ENCODE data around the gene RXRA. TPM values are rescaled to one million over a fixed set of nuclear protein-coding genes. Genes with fewer than 3 reads are reported as not detected.

Gene RXRA
- total RNA-seq, 1 experiment from 2014 or later = 31.6 TPM

DNA sequence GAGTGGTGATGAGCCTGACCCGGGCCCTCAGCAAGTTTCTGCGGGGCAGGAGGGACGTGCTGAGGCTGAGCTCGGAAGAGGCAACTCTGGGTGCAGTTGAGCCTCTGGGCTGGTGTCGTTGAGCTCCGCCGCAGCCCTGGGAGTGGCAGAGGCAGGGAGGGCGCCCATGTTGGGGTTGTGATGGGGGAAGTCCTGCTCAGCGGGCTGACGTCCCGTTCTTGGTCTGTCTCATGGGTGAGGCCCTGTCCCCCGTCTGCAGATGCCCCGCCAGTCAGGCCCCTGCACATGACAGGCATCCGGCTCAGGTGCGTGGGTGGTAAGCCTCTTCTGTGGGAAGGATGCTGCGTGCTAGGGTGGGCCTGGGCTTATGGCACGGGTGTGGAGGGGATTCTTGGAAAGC, 64.3 kb downstream of the RXRA start:
- H3K4me1 ChIP-seq (ENCODE audit: control insufficient read depth, insufficient read depth, low read length) = no peaks in the 10 kb centered on the region
- ATAC-seq (no peak), DNase-seq (ENCODE audit: low read depth, low spot score) (no peak)
- ChIA-PET CTCF (no interaction called here), POLR2A (no interaction called here)
- no peaks in the 10 kb centered on the region for H3K36me3 ChIP-seq (ENCODE audit: control insufficient read depth, insufficient read depth, low read length)
- BruUV-seq (replicated peaks) = no TSS peak
- no peak overlapping the region for H3K4me3 ChIP-seq (ENCODE audit: low read depth in 2 of 2, low read length in 2 of 2)
- H3K9me3 ChIP-seq (ENCODE audit: control insufficient read depth, insufficient read depth, low read depth, low read length) = no peaks in the 10 kb centered on the region
- in situ Hi-C loops (cut with HindIII; ENCODE audit: low pct_unique_long_range_greater_than_20kb, low sequenced_read_pairs) = no loop called here
- H3K27me3 ChIP-seq (ENCODE audit: control insufficient read depth, insufficient read depth, low read length) = no peaks in the 10 kb centered on the region
- no peak overlapping the region for H3K27ac ChIP-seq (ENCODE audit: low read length)
- TF ChIP-seq, protein P1, sequence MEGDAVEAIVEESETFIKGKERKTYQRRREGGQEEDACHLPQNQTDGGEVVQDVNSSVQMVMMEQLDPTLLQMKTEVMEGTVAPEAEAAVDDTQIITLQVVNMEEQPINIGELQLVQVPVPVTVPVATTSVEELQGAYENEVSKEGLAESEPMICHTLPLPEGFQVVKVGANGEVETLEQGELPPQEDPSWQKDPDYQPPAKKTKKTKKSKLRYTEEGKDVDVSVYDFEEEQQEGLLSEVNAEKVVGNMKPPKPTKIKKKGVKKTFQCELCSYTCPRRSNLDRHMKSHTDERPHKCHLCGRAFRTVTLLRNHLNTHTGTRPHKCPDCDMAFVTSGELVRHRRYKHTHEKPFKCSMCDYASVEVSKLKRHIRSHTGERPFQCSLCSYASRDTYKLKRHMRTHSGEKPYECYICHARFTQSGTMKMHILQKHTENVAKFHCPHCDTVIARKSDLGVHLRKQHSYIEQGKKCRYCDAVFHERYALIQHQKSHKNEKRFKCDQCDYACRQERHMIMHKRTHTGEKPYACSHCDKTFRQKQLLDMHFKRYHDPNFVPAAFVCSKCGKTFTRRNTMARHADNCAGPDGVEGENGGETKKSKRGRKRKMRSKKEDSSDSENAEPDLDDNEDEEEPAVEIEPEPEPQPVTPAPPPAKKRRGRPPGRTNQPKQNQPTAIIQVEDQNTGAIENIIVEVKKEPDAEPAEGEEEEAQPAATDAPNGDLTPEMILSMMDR (IDR thresholded peaks at IDR 0.05) = no peak
- no peak for TF ChIP-seq POLR2AphosphoS5 (IDR thresholded peaks at IDR 0.05; ENCODE audit: low read depth, low read length)
- intact Hi-C loops (cut with micrococcal nuclease; ENCODE audit: unreplicated experiment) = no loop called here

- H3K27ac ChIP-seq (ENCODE audit: low read length) = no peak overlapping the region
- ATAC-seq (no peak), DNase-seq (ENCODE audit: low read depth, low spot score) (no peak)
- CTCF ChIA-PET = no interaction called here
- H3K27me3 ChIP-seq (ENCODE audit: control insufficient read depth, insufficient read depth, low read length) = no peaks in the 10 kb centered on the region
- H3K4me3 ChIP-seq (ENCODE audit: low read depth in 2 of 2, low read length in 2 of 2) = no peak overlapping the region
- BruUV-seq (replicated peaks) = no TSS peak
- H3K9me3 ChIP-seq (ENCODE audit: control insufficient read depth, insufficient read depth, low read depth, low read length) = no peaks in the 10 kb centered on the region
- no peaks in the 10 kb centered on the region for H3K4me1 ChIP-seq (ENCODE audit: control insufficient read depth, insufficient read depth, low read length)
- POLR2A ChIA-PET = no interaction called here
- intact Hi-C loops (cut with micrococcal nuclease; ENCODE audit: unreplicated experiment) (no loop called here), in situ Hi-C loops (cut with HindIII; ENCODE audit: low pct_unique_long_range_greater_than_20kb, low sequenced_read_pairs) (no loop called here)
- no peaks in the 10 kb centered on the region for H3K36me3 ChIP-seq (ENCODE audit: control insufficient read depth, insufficient read depth, low read length)
- TF ChIP-seq, protein P1 (IDR thresholded peaks at IDR 0.05) = no peak
- TF ChIP-seq SIN3A (IDR thresholded peaks at IDR 0.05; ENCODE audit: borderline replicate concordance, insufficient read depth, low read depth, low read length) = no peak
- TF ChIP-seq, protein P2, sequence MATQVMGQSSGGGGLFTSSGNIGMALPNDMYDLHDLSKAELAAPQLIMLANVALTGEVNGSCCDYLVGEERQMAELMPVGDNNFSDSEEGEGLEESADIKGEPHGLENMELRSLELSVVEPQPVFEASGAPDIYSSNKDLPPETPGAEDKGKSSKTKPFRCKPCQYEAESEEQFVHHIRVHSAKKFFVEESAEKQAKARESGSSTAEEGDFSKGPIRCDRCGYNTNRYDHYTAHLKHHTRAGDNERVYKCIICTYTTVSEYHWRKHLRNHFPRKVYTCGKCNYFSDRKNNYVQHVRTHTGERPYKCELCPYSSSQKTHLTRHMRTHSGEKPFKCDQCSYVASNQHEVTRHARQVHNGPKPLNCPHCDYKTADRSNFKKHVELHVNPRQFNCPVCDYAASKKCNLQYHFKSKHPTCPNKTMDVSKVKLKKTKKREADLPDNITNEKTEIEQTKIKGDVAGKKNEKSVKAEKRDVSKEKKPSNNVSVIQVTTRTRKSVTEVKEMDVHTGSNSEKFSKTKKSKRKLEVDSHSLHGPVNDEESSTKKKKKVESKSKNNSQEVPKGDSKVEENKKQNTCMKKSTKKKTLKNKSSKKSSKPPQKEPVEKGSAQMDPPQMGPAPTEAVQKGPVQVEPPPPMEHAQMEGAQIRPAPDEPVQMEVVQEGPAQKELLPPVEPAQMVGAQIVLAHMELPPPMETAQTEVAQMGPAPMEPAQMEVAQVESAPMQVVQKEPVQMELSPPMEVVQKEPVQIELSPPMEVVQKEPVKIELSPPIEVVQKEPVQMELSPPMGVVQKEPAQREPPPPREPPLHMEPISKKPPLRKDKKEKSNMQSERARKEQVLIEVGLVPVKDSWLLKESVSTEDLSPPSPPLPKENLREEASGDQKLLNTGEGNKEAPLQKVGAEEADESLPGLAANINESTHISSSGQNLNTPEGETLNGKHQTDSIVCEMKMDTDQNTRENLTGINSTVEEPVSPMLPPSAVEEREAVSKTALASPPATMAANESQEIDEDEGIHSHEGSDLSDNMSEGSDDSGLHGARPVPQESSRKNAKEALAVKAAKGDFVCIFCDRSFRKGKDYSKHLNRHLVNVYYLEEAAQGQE (IDR thresholded peaks at IDR 0.05; ENCODE audit: insufficient read depth in 1 of 2, low read depth in 2 of 2, low read length in 1 of 2) = no peak
- no peak for TF ChIP-seq POLR2AphosphoS5 (IDR thresholded peaks at IDR 0.05; ENCODE audit: low read depth, low read length)
- no peak for TF ChIP-seq TCF7L2 (IDR thresholded peaks at IDR 0.05; ENCODE audit: low read depth, low read length)
Measured at GRCh38 chr9:134390947-134391318, 64.7 kb downstream of the RXRA start.

Measured in Panc1 (cell line).